Iris pigment epithelial cell (primary cell): ENCODE results near the gene DENND2A.
"Not testable (repeated sequence)": the region's sequence is repeated elsewhere in the genome, so short reads cannot be mapped to it uniquely, and the experiment has no call there.

Source experiments
- DNase-seq: peaks from one replicate; pipeline ENCODE4 v3.0.0-alpha.2; 2011; ENCODE audit warnings: low read depth

The DENND2A gene

GRCh38 chr7:140544388-140544826 lies 96.2 kb downstream of the DENND2A start:
- DNase-seq = no peak

- DNase-seq = peak; percentile 74
Observed at GRCh38 chr7:140542228-140542603, 98.4 kb downstream of the DENND2A start.

GRCh38 chr7:140541513-140542227 lies 98.9 kb downstream of the DENND2A start:
- peak; percentile 89 for DNase-seq

- no peak for DNase-seq
Observed at GRCh38 chr7:140541176-140541512, 99.5 kb downstream of the DENND2A start.

GRCh38 chr7:140540136-140540777 lies 100.4 kb downstream of the DENND2A start:
- DNase-seq = no peak

- DNase-seq = no peak
Observed at GRCh38 chr7:140539461-140539860, 101.2 kb downstream of the DENND2A start.

GRCh38 chr7:140537750-140538482 lies 102.7 kb downstream of the DENND2A start:
- no peak for DNase-seq

- DNase-seq = no peak
Observed at GRCh38 chr7:140534743-140535142, 105.9 kb downstream of the DENND2A start.

GRCh38 chr7:140533394-140533872 lies 107.2 kb downstream of the DENND2A start:
- DNase-seq = no peak

- DNase-seq = not testable (repeated sequence)
Observed at GRCh38 chr7:140529428-140529827, 111.2 kb downstream of the DENND2A start.

- no peak for DNase-seq
Observed at GRCh38 chr7:140526787-140527664, 113.6 kb downstream of the DENND2A start.

- DNase-seq = no peak
Observed at GRCh38 chr7:140526214-140526613, 114.4 kb downstream of the DENND2A start.

GRCh38 chr7:140525743-140526142 lies 114.9 kb downstream of the DENND2A start:
- DNase-seq = peak; percentile 38

- no peak for DNase-seq
Observed at GRCh38 chr7:140521421-140521820, 119.2 kb downstream of the DENND2A start.

- no peak for DNase-seq
Observed at GRCh38 chr7:140519007-140519399, 121.6 kb downstream of the DENND2A start.

- no peak for DNase-seq
Observed at GRCh38 chr7:140518370-140519006, 122.1 kb downstream of the DENND2A start.

- DNase-seq = peak; percentile 87
Observed at GRCh38 chr7:140517546-140518369, 122.9 kb downstream of the DENND2A start.

- peak; percentile 15 for DNase-seq
Observed at GRCh38 chr7:140512317-140513000, 128.2 kb downstream of the DENND2A start.

- no peak for DNase-seq
Observed at GRCh38 chr7:140509789-140510188, 130.8 kb downstream of the DENND2A start.

GRCh38 chr7:140507556-140507955 lies 133.1 kb downstream of the DENND2A start:
- not testable (repeated sequence) for DNase-seq
